ENCODE results near the gene RABL6.
"Not testable (repeated sequence)": the region's sequence is repeated elsewhere in the genome, so short reads cannot be mapped to it uniquely, and the experiment has no call there.

RABL6 gene

DNA sequence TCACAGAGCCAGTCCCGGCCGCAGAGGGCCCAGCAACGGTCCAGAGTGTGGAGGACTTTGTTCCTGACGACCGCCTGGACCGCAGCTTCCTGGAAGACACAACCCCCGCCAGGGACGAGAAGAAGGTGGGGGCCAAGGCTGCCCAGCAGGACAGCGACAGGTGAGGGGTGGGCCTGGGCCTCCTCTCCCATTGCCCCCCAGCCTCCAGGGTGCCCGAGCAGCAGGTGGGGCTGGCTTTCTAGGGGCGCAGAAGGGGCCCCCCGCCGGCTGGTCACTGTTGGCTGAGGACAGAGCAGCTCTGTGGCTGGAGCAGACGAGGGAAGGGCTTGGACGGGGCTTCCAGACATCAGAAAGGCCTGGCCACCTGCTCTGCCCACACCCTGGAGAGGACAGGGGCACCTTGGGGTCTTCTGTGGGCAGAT, 30.1 kb downstream of the RABL6 start:
- DNase-seq, result not testable (repeated sequence)

DNA sequence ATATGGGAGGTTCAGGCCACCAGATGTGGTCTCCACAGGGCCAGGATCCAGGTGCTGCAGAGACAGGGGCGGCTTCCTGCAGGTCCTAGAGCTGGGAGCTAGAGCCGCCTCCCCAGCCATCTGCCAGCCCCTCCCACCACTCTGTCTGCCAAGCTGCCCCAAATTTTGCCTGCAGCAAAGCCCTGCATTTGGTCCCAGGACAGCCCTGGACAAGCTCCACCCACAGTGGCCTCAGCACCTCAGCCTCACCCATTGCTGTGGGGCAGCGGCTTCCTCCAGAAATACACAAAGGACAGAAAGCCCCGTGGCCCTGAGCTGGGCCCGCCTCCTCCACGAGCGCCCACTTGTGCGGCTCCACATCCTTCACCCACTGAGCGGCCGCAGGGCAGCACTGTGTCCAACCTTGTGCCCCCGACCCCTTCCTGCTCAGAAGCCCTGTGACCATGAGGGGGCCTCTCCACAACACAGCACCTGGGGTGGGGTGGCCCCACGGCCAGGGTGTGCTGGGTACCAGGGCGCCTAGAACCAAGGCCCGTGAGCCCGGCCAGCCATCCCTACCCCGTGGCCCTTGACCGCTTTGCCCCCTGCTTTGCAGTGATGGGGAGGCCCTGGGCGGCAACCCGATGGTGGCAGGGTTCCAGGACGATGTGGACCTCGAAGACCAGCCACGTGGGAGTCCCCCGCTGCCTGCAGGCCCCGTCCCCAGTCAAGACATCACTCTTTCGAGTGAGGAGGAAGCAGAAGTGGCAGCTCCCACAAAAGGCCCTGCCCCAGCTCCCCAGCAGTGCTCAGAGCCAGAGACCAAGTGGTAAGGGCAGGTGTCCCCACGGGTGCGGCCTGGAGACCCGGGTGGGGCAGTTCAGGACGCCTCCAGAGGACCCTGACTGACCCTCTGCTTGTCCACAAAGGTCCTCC, 30.8 kb downstream of the RABL6 start:
- DNase-seq, result no peak

- DNase-seq, result no peak
Observed at GRCh38 chr9:136839229-136840139, 31.7 kb downstream of the RABL6 start.

GRCh38 chr9:136840140-136840876, 32.6 kb downstream of the RABL6 start:
- DNase-seq, result no peak

- DNase-seq, result no peak
Observed at GRCh38 chr9:136840877-136841645, 33.3 kb downstream of the RABL6 start.

- DNase-seq, result not testable (repeated sequence)
Observed at GRCh38 chr9:136841646-136842379, 34.1 kb downstream of the RABL6 start.

DNA sequence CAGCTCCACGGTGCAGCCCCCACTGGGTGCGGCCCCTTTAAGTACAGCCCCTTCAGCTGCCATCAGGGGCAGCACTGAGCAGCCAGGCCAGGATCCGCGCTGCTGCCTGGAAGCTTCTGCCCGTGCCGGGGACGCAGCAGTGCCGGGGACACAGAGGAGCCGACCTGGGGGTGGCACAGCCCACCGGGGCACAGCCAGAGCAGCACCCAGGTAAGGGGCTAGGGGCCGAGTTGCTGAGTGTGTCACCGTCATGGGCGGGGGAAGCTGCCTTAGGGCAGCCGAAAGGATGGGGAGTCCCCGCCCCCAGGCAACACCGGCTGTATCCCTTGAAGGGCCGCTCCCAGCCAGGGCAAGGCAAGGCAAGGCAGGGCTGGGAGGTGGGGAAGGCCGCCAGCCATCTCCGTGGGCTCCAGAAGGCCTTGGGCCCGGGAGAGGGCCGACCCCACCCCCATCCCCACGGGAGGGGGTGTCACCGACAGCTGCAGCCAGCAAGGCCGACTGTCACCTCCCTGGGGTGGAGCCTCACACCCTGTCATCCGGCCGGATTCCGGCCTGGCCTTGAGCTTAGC, 34.7 kb downstream of the RABL6 start, which contains the start of gene AJM1:
Gene AJM1 (plus strand): TSS at position 99 of the 569 bp plus-strand sequence. CDS start 1,937 bp downstream, outside the sequence.
- DNase-seq, result peak; percentile 75 to 80

DNA sequence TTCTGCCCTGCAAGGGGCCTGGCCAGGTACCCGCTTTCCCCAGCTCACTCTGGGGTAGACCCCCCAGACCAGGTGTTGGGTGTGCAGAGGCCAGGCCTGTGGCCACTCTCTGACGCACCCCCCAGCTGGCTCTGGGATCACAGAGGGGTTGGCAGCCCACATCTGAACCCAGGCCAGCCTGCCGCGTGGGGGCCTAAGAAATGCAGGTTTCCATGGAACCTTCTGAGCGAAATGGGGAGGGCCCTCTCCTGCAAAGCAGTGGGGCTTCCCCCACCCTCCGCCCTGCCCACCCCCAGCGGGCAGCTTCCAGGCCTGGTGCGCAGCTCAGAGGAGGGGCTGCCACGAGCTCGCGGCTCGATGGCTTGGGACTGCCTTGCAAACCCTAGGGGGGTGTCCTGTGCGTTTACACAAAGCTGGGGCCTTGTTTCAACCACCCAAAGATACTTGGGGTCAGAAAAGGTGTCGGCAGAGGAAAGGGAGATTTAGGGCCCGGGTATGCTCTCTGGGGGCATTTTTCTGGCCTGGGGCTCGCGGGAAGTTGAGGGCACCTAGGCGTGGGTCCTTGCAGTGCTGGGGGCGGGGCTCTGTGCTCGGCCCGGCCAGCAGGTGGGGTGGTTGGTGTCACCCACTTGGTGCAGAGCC, 35.5 kb downstream of the RABL6 start:
- DNase-seq, result not testable (repeated sequence)

DNA sequence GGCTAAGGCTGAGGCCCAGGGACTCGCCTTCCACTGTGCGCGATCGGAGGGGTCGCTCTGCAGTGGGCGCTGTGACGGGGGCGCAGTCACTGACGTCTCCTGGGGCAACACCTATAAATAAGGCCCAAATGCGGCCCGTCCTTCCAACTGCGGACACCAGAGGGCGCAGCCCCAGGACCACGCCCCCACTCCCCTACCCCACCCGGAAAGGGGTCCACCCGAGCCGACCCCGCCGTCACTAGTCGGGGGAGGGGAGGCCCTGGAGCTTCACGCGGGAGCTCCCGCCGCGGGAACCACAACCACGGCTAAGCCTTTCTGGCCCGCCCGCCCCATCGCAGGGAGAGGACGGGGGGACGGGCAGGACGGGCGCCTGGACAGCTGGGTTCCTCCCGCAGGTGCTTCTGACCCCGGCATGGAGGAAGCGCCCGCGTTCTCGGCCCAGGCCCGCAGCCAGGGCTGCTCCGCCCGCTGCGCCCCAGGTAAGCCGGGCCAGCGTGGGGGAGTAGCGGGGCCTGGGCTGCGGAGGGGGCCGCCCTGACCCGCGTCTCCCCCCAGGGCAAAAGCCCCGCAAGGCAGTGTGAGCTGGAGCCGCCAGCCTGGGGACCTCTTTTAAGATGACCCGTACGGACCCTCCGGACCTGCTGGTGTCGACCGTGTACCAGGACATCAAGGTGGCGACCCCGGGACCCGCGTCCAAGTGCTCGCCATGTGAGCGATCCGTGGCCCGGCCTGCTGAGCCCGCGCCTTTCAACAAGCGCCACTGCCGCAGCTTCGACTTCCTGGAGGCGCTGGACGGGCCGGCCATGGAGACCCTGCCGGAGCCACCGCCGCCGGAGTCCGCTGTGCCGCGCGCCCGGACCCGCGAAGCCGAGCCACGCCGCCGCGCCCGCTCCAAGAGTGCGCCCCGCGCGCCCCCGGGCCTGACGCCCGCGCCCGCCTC, 36.3 kb downstream of the RABL6 start:
- DNase-seq, result peak; percentile 64 to 67

DNA sequence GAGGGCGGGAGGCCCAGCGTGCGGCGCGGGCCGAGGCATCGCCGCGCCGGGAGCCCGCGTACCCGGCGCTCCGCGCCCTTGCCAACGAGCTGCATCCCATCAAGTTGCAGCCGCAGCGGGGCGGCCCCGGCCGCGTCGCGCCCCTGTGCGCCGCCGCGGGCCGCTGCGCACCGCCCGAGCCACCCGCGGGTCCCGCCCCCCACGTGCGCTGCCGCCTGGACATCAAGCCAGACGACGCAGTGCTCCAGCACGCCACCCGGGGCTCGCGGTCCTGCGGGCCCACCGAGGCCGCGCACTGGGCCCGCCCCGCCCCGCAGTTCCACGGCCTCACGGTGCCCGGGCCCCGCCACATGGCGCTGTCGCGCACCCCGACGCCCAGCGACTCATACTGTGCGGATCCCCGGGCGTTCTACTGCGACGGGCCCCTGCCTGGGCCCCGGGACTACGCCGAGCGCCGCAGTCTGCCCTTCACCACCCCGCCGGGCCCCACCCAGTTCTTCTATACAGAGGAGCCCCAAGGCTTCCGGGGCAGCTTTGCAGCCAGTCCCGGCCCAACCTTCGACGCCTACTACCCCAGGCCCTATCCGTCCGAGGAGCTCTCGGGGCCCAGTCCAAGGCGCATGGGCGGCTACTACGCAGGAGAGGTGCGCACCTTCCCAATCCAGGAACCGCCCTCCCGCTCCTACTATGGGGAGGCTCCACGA, 37.2 kb downstream of the RABL6 start:
- DNase-seq, result no peak

- no peak for DNase-seq
Observed at GRCh38 chr9:136845465-136846260, 37.9 kb downstream of the RABL6 start.

DNA sequence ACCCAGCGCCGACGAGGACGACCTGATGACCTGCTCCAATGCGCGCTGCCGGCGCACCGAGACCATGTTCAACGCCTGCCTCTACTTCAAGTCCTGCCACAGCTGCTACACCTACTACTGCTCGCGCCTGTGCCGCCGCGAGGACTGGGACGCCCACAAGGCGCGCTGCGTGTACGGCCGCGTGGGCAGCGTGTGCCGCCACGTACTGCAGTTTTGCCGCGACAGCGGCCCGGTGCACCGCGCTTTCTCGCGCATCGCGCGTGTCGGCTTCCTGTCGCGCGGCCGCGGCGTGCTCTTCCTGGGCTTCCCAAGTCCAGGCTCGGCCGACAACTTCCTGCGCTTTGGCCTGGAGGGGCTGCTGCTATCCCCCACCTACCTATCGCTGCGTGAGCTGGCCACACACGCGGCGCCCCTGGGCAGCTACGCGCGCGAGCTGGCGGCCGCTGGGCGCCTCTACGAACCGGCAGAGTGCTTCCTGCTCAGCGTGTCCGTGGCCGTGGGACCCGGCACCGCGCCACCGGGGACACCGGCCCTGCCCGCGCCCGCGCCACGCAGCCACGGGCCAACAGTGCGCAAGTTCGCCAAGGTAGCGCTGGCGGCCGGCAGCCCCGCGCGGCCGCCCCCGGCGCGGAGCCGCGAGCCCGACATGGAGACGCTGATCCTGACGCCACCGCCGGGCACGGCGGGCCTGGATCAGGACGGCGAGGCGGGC, 38.8 kb downstream of the RABL6 start:
- no peak for DNase-seq

DNA sequence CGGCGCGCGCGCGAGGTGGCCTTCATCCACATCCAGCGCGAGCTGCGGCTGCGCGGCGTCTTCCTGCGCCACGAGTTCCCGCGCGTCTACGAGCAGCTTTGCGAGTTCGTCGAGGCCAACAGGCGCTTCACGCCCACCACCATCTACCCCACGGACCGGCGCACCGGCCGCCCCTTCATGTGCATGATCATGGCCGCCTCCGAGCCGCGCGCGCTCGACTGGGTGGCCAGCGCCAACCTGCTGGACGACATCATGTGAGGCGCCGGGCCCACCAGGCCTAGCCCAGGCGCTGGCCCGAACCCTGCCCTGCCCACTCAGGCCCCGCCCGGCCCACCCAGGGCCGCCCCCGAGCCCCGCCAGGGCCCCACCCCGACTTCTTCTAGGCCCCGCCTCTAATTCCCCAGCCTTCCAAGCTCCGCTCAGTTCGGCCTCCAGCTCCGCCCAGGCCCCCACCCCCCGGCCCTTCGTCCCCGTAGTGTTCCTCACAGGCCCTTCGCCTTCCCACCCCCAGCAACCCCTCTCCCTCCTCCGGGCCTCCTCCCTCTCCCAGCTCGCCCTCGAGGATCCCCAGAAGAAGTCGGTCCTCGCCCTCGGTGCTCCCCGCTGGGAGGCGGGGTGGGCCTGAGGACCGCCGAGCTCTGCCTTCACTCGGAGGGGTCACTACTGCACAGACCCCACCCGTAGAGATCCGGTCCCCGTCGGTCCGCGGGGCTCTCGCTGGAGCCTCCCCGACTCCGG, 39.5 kb downstream of the RABL6 start:
- DNase-seq, result no peak

DNA sequence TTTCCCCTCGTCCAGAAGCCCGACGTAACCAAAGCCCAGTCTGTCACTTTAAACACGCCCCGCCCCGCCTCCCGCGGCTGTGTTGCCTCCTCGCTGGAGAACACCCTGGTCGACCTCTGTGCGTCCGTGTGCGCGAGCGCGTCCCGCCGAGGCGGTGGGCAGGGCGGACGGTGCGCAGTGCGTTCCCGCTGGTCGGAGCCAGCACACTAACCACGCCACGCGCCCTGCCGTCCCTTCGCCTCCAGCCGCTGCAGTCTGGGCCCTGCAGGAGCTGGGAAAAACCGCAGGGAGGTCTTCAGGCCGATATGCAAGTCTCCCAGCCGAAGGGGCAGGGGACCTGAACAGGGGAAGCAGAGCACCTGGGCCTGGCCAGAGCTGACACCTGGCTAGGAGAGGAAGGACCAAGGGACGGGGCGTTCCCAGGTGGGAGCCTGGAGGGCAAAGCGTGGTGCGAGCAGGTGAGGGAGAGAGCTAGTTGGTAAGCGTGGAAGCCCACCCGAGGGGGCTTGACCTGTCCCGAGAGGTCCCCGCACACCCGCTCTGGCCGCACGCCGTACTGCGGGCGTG, 40.2 kb downstream of the RABL6 start:
- DNase-seq, result peak; percentile 79 to 80

- peak in 1 of 2 donors; percentile 36 for DNase-seq
Observed at GRCh38 chr9:136848393-136849037, 40.8 kb downstream of the RABL6 start.
